ENCODE results near the gene NCOA3.
"Not testable (repeated sequence)": the region's sequence is repeated elsewhere in the genome, so short reads cannot be mapped to it uniquely, and the experiment has no call there.

Gene NCOA3

DNA sequence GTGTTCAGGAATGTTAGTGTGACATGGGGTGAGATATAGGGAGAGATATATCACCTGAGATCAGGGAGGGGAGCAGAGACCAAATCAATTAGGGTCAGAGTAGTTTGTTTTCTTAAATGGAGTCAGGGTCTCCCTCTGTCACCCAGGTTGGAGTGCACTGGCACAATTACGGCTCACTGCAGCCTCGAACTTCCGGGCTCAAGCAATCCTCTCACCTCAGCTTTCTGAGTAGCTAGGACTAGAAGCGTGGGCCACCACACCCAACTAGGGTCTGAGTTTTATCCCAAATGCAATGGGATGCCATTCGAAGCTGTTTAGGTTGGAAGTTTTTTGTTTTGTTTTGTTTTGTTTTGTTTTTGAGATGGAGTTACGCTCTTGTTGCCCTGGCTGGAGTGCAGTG is 3.1 kb upstream of the NCOA3 start:
- no peak overlapping the region for H3K27ac Mint-ChIP-seq
- no peak overlapping the region for H3K4me3 Mint-ChIP-seq
- H3K9me3 Mint-ChIP-seq, result peaks cover 3% of the 10 kb centered on the region
- TF ChIP-seq, protein P1, sequence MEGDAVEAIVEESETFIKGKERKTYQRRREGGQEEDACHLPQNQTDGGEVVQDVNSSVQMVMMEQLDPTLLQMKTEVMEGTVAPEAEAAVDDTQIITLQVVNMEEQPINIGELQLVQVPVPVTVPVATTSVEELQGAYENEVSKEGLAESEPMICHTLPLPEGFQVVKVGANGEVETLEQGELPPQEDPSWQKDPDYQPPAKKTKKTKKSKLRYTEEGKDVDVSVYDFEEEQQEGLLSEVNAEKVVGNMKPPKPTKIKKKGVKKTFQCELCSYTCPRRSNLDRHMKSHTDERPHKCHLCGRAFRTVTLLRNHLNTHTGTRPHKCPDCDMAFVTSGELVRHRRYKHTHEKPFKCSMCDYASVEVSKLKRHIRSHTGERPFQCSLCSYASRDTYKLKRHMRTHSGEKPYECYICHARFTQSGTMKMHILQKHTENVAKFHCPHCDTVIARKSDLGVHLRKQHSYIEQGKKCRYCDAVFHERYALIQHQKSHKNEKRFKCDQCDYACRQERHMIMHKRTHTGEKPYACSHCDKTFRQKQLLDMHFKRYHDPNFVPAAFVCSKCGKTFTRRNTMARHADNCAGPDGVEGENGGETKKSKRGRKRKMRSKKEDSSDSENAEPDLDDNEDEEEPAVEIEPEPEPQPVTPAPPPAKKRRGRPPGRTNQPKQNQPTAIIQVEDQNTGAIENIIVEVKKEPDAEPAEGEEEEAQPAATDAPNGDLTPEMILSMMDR (IDR thresholded peaks at IDR 0.05), result no peak
- no peaks in the 10 kb centered on the region for H3K36me3 Mint-ChIP-seq (ENCODE audit: low read depth)
- no peak for DNase-seq
- H3K27me3 Mint-ChIP-seq (ENCODE audit: low read depth, poor library complexity), result peaks cover 13% of the 10 kb centered on the region
- H3K4me1 Mint-ChIP-seq, result peaks cover 27% of the 10 kb centered on the region

GRCh38 chr20:47499053-47499452 is 2.6 kb upstream of the NCOA3 start:
- peaks cover 31% of the 10 kb centered on the region for H3K4me1 Mint-ChIP-seq
- no peak overlapping the region for H3K4me3 Mint-ChIP-seq
- peaks cover 3% of the 10 kb centered on the region for H3K9me3 Mint-ChIP-seq
- H3K27ac Mint-ChIP-seq, result no peak overlapping the region
- peaks cover 13% of the 10 kb centered on the region for H3K27me3 Mint-ChIP-seq (ENCODE audit: low read depth, poor library complexity)
- DNase-seq, result no peak
- no peaks in the 10 kb centered on the region for H3K36me3 Mint-ChIP-seq (ENCODE audit: low read depth)
- TF ChIP-seq, protein P1 (IDR thresholded peaks at IDR 0.05), result no peak

DNA sequence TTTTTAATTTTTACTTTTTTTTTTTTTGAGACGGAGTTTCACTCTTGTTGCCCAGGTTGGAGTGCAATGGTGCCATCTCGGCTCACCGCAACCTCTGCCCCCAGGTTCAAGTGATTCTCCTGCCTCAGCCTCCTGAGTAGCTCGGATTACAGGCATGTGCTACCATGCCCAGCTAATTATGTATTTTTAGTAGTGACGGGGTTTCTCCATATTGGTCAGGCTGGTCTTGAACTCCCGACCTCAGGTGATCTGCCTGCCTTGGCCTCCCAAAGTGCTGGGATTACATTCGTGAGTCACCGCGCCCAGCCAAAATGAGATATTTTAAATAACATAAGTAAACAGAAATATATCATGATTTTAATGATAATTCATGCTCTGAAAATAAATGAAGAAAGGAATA is 1.6 kb upstream of the NCOA3 start:
- DNase-seq; H3K27ac Mint-ChIP-seq; H3K36me3 Mint-ChIP-seq (ENCODE audit: low read depth); H3K9me3 Mint-ChIP-seq; H3K27me3 Mint-ChIP-seq (ENCODE audit: low read depth, poor library complexity): not testable (repeated sequence)
- Mint-ChIP-seq H3K4me3 (peak overlapping the region; percentile 98), H3K4me1 (peaks cover 33% of the 10 kb centered on the region)

DNA sequence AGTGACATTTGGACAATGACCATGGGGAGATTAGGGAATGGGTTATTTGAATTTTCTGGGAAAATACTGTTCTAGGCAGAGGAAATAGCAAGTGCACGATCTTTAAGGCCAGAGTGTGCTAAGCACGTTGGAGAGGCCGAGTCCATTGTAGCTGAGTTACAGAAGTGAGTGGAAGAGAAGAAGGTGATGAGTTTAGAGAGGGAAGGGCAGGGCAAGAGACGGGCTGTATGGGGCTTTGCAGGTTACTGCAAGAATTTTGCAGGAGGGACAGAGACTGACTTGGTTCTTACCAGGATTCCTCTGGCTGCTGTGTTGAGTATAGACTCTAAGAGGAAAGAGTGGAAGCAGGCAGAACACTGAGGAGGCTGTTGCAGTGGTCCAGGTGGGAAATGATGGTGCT is 1.1 kb upstream of the NCOA3 start:
- Mint-ChIP-seq H3K36me3 (ENCODE audit: low read depth) (no peaks in the 10 kb centered on the region), H3K9me3 (peaks cover 3% of the 10 kb centered on the region), H3K4me1 (peaks cover 38% of the 10 kb centered on the region), H3K4me3 (peak overlapping the region; percentile 98), H3K27me3 (ENCODE audit: low read depth, poor library complexity) (peaks cover 7% of the 10 kb centered on the region), H3K27ac (no peak overlapping the region)
- TF ChIP-seq, protein P1 (IDR thresholded peaks at IDR 0.05), result no peak
- DNase-seq, result no peak

DNA sequence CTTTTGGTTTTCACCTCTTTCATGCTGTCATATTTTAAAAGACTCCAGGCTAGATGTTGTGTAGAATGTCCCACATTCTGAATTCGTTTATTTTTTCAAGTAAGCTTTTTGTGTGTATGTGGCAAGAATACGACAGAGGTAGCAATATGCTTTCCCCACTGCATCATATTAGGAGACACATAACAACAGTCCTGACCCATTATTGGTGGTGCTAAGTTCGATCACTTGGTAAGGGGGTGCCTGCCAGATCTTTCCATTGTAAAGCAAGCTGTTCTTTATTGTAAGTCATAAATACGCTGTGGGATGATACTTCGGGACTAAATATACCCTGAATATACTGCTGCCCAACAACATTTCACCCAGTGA is 588 bp upstream of the NCOA3 start:
- H3K36me3 Mint-ChIP-seq (ENCODE audit: low read depth), result no peaks in the 10 kb centered on the region
- H3K4me1 Mint-ChIP-seq, result peaks cover 41% of the 10 kb centered on the region
- H3K27ac Mint-ChIP-seq, result no peak overlapping the region

DNA sequence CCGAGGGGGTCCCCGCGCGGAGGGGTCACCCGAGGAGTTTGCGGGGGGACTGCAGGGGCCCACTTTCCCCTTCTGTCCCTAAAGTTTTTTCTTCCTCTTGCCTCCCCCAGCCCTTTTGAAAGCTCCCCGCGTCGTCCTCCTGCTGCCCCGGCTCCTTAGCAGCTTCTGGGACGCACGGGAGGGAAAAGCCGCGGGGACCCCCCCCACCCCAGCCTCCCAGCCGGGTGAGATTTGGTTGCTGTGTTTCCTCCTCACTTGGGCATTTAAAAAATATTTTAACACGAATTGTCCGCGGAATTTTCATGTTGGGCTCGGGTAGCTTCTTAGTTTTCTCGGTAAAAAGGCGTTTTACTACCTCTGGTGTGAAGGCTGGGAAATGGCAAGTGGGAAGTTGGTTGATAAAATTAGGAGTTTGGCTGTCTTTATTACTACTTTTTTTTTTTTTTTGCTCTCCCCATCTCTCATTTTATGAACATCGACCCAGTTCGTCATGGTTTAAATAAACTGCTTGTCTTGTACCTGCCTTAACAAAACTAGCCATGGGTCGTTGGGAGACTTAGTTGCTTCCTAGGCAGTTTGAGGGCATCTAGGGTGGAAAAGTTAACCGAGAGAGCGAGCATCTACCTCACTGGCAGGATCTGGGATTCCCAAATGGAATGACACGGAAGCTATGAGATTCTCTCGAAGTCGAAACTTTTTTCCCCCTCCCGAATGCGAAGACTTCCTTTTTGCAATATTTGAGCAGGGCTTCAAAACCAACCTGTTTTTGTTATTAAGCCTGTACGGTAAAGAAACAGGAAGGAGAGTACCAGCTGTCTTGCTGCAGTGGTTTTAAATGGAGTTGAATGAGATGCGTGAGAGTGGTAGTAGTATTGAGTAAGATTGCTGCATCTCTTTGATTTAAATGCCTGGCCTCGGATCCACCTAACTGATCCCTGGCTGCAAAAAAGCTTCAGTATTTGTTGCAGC is 868 bp downstream of the NCOA3 start:
- H3K36me3 Mint-ChIP-seq (ENCODE audit: low read depth), result no peaks in the 10 kb centered on the region
- TF ChIP-seq, protein P1 (IDR thresholded peaks at IDR 0.05), result no peak
- H3K27me3 Mint-ChIP-seq (ENCODE audit: low read depth, poor library complexity), result peaks cover 6% of the 10 kb centered on the region
- peak; percentile 40 for DNase-seq
- H3K27ac Mint-ChIP-seq, result peak overlapping the region; percentile 84
- H3K4me3 Mint-ChIP-seq, result peak overlapping the region; percentile 98
- peaks cover 50% of the 10 kb centered on the region for H3K4me1 Mint-ChIP-seq
- no peaks in the 10 kb centered on the region for H3K9me3 Mint-ChIP-seq

More for the DNA sequence above, 588 bp upstream of the NCOA3 start:
- H3K9me3 Mint-ChIP-seq, result peaks cover under 1% of the 10 kb centered on the region
- peak overlapping the region; percentile 98 for H3K4me3 Mint-ChIP-seq
- peaks cover 7% of the 10 kb centered on the region for H3K27me3 Mint-ChIP-seq (ENCODE audit: low read depth, poor library complexity)
- DNase-seq, result no peak
- TF ChIP-seq, protein P1 (IDR thresholded peaks at IDR 0.05), result no peak

All from nephron progenitor cell (in vitro differentiated cells).